HG03575 (cell line): ENCODE results near the gene KIAA1755.

Source experiments
- ATAC-seq: cut with Tn5 transposase; IDR thresholded peaks from one replicate; pipeline ENCODE4 v1.9.1; 2021; ENCODE audit not compliant: unreplicated experiment, insufficient number of reproducible peaks, low FRiP score; ENCODE audit errors: extremely low read depth

The KIAA1755 gene

DNA sequence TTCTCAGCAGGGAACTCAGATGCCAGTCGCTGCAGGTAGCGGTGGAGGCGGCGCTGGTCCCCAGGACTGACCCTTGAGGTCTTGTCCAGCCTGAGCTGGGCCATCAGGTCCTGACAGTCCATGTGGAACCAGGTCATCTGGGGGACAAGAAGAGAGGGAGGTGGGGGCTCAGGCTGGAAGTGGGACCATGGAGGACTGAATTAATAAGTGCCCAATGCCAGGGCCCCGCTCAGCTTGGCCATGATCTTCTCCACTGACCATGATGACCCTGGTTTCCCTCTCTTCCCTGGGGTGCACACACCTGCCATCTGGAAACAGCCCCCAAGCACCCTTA, 47.0 kb downstream of the KIAA1755 start:
- ATAC-seq: no peak

DNA sequence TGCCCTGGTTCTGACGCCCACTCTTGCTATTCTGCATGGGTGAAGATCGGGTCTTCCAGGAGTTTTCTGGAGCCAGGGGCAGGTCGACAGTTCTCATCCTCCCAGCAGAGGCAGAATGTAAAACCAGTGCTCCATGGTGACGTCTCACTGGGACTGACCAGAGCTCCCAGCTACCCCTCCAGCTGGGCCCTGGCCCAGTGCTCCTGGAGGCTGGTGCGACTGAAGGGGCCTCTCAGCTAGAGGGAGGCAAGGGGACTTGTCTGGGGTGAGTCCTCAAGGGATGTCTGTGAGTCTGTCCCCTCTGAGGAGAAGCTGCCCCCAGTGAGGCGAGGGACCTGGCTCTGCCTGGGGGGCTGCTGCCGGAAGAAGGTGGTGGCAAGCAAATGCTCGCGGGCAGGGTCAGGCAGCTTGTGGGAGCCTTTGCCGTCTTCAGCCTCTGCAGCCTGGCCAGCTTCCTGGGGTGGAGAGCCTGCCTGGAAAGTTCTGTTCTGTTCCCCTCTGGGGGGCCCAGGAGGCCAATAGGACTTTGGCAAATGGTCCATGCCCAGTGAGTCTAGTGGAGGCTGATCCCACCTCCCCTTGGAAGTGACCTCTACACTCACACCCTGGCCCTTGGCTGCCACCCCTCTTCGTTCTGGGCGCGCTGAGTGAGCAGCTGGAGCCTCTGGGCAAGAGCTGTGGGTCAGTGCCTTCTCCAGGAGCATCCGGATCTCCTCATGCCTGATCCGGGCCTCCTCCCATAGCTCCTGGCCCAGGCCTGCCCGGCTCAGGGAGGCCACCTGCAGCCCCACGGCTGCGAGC, 47.5 kb downstream of the KIAA1755 start:
- no peak for ATAC-seq

DNA sequence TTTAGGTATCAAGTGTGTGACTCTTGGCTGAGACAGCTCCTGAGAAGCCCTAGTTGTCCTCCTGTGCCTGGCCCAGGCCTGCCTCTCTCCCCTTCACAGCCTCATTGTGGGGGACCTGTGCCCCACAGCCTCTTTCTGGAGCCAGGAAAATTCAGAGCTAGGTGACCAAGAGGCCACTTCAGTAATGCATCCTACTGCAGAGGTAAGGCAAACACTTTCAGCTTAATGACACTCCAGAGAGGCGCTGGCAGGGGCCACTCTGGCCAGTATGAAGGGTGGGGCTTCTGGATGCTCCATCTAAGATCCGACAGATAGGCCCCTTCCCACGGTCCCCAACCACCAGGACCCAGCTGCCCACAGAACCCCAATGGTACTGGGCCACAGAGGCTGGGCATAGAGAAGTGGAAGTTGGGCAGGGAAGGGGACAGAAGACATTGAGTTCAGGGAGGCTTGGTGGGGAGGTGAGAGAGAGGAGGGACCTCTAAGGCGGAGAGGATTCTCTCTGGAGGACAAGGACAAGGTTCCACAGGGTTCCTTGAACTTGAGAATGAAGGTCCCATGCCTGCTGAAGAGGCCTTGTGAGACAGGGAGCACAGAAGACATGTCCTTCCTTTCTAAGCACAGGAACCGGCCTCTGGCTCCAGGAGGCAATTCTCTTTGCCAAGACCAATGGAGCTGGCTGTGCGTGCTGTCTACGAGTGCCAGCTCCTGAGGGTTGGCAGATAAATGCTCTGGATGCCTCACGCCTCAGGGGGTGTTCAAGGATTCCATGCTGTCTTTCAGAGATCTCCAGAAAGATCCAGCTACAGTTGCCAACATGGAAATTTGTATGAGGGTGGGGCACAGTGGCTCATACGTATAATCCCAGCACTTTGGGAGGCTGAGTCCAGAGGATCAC, 49.1 kb downstream of the KIAA1755 start:
- no peak for ATAC-seq

DNA sequence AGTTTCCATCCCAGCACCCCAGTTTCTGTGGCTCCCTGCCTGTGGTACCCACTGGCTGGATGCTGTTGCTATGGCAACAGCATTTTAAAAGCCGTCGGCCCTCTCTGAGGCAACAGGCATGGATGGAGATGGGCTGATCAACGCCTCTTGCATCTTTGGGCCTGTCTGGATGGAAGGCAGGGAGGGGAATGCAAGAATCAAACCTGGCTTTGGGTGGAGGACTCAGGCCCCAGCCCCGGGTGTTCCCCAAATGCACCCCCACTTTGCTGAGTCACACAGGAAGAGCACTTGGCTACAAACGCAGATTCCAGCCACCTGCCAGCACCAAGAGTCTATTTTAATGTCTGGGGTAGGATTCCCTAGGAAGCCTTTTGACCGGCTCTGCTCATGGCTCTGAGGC, 49.8 kb downstream of the KIAA1755 start:
- no peak for ATAC-seq

DNA sequence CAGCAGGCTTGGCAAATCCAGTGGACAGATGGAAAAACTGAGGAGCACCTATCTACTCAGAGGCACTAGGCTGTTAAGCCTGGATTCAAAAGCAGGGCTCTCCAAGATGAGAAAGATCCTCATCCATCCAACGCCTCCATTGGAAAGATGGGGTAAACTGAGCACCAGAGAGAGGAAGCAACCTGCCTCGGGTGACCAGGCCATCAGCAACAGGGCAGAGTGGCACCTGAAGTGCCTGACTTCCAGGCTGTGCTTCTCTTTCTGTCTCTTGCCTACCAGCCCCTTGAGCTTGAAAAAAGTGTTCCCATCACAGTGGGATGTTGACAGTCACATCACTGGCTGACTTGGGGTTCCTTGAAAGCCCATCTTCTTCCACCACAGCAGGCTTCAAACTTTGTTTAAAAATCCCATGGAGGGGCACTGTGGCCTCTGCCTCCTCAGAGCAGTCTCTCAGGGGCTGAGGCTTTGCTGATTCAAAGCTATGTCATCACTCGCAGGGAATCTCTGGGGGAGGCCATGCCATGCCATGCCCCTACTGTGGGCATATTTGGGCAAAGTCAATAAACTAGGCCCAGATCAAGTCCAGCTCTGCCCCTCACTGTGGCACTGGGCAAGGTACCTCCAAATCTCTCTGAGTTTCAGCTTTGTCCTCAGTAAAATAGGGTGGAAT, 50.7 kb downstream of the KIAA1755 start:
- no peak for ATAC-seq

DNA sequence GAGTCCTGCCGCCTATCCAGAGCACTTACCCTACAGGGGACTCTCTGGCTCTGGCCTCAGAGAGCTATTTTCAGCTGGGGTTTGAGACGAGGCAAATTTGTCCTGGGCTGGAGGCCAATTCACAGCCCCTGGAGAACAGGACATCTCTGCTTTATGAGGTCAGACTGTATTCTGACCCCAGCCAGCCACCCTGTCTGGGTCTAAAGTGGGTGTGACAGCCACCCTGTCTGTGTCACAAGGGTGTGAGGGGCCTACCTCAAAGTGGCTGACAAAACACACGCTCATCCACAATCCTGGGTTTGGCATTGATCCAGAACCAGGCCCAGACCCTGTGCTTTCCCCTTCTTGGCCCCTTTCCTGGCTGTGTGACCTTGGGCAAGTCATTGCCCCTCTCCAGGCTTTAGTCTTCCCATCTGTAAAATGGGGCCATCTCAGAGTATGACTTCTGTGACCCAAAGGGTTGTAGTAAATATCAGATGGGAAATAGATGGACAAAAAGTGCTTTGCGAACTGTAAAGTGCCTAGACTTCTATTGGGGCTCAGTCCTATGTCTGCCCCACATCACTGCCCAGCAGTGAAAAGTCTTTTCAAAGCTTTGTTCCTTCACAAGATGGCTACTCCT, 51.4 kb downstream of the KIAA1755 start:
- no peak for ATAC-seq

DNA sequence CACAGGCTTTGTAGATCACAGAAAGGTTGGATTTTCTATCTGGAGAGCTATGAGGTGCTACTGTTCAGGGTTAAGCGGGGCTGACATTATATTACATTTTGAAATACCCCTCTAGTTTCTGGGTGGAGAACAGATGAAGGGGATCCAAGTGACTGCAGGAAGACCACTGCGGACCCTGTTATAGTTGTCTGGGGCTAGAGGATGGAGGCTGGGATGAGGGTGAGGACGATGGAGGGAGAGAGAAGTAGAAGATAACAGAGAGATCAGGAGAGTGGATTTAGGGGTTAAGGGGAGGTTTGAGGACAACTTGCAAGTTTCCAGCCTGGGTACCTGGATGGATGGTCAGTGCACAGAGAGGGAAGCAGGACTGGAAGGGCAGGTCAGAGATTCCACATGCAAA, 52.0 kb downstream of the KIAA1755 start:
- ATAC-seq: no peak

DNA sequence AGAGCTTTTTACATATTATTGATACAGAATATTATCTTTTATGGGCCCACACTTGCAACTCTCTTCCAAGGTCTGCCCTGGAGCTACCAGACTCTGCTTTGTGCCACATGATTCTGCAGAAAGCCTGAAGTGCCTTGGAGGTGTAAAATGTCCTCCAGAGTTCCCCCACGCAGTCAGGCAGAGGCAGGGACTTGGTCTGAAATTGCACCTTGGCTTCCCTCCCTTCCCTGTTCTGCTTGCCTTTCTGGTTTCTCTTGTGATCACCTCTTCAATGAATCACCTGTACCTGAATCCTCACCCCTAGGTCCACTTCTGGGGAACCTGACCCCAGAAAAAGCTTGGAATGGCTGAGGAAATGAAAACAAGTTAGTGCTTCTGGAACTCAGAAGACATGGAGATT, 52.4 kb downstream of the KIAA1755 start:
- no peak for ATAC-seq

DNA sequence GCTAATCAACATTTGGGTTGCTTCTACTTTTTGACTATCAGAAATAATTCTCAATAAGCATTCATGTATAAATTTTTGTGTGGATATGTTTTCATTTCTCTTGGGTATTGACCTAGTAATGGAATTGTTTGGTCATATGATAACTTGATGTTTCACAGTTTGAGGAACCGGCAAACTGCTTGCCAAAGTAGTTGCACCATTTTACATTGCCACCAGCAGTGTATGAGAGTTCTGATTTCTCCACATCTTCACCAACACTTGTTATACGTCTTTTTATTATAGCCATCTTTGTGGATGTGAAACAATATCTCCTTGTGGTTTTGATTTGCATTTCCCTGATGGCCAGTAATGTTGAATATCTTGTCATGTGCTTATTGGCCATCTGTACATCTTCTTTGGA, 52.9 kb downstream of the KIAA1755 start:
- no peak for ATAC-seq

DNA sequence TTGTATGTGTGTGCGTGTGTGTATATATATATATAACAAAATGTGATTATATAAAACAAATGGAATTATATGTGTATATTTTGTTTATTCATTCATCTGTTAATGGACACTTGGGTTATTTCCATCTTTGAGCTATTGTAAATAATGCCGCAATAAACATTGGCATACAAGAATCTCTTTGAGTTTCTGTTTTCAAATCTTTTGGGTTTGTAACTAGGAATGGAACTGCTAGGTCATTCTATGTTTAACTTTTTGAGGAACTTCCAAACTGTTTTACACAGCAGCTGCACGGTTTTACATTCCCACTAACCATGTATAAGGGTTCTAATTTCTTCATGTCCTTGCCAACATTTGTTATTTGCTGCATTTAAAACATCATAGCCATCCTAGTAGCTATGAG, 55.5 kb downstream of the KIAA1755 start:
- ATAC-seq: no peak

DNA sequence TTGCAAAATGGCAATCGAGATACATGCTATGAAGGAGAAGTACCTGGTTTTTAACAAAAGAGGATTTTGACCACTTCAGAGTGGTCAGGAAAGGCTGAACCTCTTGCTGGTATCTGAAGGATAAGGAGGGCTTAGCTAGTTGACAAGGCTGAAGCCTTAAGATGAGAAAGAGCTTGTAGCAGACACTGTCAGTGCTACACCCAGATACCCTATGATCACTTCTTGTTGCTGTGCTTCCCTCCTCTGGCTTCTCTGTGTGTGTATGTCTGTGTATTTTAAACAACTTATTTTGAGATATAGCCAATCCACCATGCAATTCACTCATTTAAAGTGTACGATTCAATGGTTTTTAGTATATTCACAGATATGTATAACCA, 56.6 kb downstream of the KIAA1755 start:
- ATAC-seq: no peak

DNA sequence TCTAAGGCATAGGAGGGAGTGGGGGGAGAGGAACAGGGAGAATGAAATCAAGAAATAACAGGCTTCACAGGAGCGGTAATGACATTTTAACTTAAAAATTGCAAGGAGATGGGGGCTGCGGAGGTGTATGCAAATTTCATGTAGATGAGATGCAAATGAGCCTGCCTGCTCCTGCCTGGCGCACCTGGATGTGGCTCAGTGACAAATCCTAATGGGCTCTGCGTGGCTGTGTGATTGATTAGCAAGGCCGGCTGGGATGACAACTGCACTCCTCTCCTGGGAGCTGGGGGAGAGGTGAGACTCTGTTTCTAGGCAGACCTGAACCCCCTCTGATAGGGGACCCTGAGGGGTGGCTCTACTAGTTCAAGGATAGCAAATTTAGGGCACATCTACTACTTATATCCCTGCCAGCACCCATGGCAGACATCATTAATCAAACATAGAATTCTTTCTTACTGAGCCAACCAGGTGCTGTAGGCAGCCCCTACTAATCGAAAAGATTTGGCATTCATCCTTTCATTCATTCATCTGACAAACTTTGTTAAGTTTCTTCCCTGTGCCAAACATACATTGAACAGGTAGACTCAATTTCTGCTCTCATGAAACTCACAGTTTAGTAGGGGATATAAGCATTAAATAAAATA, 57.1 kb downstream of the KIAA1755 start:
- ATAC-seq: no peak

DNA sequence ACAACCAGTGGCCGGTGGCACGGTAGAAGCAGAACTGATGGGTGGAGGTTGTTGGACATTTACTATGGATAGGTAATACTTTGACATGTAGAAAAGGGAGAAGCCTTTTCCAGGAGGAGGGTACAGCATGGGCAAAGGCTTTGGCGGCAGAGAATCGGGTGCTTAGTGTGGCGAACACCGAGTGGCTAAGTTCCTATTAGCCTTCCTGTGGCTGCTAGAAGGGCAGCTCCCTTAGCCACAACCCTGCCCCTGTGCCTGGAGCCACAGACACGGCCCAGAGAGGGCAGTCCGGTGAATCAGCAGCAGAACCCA, 57.6 kb downstream of the KIAA1755 start:
- ATAC-seq: no peak

DNA sequence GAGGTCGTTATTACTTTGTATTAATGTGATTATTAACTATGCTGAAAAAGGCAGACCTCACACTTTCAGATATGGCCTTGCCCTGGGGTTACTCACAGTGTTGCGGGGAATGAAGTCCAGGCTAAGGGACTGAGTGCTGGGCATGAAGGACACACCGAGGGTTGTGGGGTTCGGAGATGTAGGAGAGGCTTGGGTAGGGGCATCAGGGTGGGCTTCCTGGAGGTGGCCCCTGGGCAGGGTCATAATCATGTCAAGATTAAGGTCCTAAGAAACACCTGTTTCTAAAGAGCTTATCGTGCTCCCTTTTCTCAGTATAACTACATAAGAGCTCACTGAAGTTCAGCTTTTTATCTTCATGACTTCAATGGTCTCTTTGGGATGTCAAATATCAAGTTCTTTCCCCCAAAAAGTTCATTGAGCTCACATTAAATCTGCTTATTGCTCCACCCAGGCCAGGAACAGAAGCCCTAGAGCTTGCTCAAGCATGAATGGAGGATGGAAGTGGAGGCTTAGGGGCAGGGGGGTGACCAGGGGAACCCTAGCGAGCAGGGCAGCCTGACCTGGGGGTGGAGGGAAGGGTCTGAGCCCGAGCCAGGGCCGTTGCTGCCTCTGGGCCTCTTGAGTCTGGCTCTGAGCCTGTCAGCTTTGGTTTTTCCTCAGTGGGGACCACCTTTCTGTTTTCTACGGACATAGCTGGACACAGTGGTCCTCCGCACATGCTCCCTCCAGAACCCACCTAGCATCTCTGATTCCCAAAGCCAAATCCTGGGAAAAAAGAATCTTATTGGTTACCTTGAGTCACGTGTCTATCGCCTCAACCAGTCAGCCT, 58.2 kb downstream of the KIAA1755 start:
- no peak for ATAC-seq

DNA sequence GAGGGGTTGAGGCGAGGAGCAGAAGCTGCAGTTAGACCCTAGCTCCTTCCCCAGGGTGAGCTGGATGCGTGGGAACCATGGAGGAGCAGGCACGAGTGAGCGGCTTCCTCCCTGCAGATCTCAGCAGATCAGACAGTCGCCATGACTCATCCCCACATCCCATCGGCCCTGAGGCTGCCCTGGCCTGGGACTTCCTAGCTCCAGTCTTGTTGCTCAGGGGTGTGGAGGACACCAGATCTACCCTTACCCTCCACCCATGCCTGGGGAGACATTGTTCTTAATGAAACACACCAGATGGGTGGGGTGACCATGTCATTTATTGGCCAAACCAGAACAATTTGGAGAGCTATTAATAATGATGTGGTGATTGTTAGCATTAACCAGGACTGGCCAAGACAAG, 59.2 kb downstream of the KIAA1755 start:
- ATAC-seq: no peak

DNA sequence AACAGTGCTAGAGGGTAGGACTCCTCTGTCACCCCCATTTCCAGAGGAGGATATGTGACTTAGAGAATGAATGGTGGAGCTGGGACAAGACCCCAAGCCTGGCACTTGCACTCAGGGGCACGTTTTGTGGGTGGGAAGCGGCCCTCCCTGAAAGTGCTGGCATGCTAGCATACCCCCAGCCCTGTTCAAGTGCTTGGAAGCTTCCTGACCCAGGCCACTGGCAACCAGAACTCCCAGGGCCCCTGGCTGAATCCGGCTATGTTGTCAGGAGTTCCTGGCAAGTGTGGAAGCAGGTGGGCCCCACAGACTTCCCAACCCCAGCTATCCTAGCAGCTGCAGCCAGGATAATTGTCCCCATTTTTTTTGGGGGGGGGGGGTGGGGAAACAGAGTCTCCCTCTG, 59.9 kb downstream of the KIAA1755 start:
- ATAC-seq: no peak

DNA sequence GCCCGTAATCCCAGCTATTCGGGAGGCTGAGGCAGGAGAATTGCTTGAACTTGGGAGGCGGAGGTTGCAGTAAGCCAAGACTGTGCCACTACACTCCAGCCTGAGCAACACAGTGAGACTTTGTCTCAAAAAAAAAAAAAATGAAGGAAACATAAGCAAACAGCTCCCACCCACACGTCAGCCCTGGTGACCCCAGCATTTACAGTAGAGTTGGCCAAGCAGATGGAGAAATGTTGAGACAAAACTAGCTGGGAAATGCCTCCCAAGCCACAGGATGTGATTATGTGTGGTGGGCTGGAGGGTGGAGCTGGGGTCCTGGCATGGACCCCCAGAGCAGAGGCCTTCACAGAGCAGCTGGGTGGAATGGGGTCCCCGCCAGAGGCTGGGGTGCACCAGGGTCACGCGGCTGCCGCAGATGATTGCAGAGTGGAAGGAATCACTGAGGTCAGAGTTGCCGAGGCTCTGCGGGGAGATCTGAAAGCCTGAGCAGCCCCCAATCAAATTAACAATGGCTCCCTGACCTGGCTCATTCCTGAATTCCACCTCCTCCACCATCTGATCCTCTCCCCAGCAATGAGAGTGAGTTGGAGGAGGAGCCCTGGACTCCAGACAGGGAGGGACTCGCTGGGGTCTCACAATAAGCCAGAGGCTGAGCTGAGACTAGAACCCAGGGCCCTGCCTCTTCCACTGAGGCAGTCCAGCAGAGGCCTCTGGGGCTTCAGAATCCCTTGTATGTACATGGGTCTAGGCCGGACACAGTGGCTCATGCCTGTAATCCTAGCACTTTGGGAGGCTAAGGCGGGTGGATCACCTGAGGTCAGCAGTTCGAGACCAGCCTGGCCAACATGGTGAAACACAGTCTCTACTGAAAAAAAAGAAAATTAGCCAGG, 60.8 kb downstream of the KIAA1755 start:
- no peak for ATAC-seq
